ENCODE results near the gene PSAPL1.

The PSAPL1 gene

DNA sequence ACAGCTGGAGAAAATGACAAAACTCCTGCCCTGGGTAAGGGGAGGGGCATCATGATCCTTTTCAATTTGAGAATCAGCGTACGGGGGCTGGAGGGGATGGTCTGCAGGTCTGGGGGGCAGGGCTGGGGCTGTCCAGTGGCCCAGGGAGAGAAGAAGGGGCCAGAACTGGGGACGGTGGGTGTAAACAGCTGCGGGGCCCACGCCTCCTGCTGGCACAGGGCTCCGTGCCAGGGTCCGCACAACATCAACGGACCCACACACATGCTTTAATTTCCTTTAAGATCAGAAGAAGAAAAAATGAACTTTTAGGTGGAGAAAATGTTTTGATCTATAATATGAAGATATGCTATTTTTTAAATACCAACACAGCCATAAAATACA lies 52.1 kb downstream of the PSAPL1 start:
- H3K9ac ChIP-seq (ENCODE audit: low read depth in 1 of 2, low read length in 2 of 2), result no peak overlapping the region
- no peak overlapping the region for H3K27ac ChIP-seq (ENCODE audit: low read depth in 2 of 2, low read length in 2 of 2)
- no peak overlapping the region for H3K4me3 ChIP-seq (ENCODE audit: low read length in 2 of 2)
- H3K27me3 ChIP-seq (ENCODE audit: control insufficient read depth in 2 of 2, insufficient read depth in 2 of 2, low read length in 2 of 2), result no peaks in the 10 kb centered on the region
- no peaks in the 10 kb centered on the region for H3K36me3 ChIP-seq (ENCODE audit: control insufficient read depth in 2 of 2, insufficient read depth in 2 of 2, low read length in 2 of 2)
- H3K4me1 ChIP-seq (ENCODE audit: control insufficient read depth in 2 of 2, insufficient read depth in 2 of 2, low read length in 2 of 2), result no peaks in the 10 kb centered on the region
- no peaks in the 10 kb centered on the region for H3K9me3 ChIP-seq (ENCODE audit: control insufficient read depth in 2 of 2, low read length in 2 of 2)

DNA sequence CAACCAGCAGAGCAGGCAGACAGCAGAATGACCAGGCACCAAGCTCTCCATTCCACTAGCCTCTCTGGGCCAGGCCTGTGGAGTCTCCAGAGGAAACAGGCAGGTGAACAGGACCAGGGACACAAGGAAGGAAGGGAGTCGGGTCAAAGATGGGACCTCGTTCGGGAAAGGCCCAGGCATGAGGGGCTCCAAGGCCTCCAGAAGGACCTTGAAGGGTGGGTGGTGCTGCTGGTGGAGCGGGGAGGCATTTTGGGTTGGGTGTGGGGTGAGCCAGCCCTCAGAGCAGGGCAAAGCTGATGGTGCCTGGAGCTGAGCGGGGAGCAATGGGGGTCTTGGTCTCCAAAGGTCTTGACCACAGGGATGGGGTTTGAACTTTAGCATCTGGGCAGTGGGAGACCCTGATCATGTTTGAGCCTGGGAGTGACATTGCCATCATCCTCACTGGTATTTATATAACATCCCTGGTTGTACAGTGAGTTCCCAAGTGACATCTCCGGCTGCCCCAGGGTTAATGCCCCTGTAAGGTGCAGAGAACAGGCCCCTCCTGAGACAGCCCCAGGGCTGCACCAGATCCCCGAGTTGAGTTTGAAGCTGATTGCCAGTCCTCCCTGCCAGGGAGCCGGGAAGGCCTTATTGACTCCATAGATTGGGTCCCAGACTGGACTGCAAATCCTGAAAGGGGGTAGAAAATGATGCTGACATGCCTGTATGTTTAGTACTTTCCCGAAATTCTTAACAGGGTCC lies 52.7 kb downstream of the PSAPL1 start:
- Histone ChIP-seq H3K9ac (ENCODE audit: low read depth in 1 of 2, low read length in 2 of 2) (no peak overlapping the region), H3K4me1 (ENCODE audit: control insufficient read depth in 2 of 2, insufficient read depth in 2 of 2, low read length in 2 of 2) (no peaks in the 10 kb centered on the region), H3K27me3 (ENCODE audit: control insufficient read depth in 2 of 2, insufficient read depth in 2 of 2, low read length in 2 of 2) (no peaks in the 10 kb centered on the region), H3K4me3 (ENCODE audit: low read length in 2 of 2) (no peak overlapping the region), H3K27ac (ENCODE audit: low read depth in 2 of 2, low read length in 2 of 2) (no peak overlapping the region), H3K36me3 (ENCODE audit: control insufficient read depth in 2 of 2, insufficient read depth in 2 of 2, low read length in 2 of 2) (no peaks in the 10 kb centered on the region), H3K9me3 (ENCODE audit: control insufficient read depth in 2 of 2, low read length in 2 of 2) (no peaks in the 10 kb centered on the region)

- no peak overlapping the region for H3K27ac ChIP-seq (ENCODE audit: low read depth in 2 of 2, low read length in 2 of 2)
- no peak overlapping the region for H3K4me3 ChIP-seq (ENCODE audit: low read length in 2 of 2)
- no peaks in the 10 kb centered on the region for H3K4me1 ChIP-seq (ENCODE audit: control insufficient read depth in 2 of 2, insufficient read depth in 2 of 2, low read length in 2 of 2)
- no peak overlapping the region for H3K9ac ChIP-seq (ENCODE audit: low read depth in 1 of 2, low read length in 2 of 2)
- no peaks in the 10 kb centered on the region for H3K9me3 ChIP-seq (ENCODE audit: control insufficient read depth in 2 of 2, low read length in 2 of 2)
- H3K36me3 ChIP-seq (ENCODE audit: control insufficient read depth in 2 of 2, insufficient read depth in 2 of 2, low read length in 2 of 2), result no peaks in the 10 kb centered on the region
- H3K27me3 ChIP-seq (ENCODE audit: control insufficient read depth in 2 of 2, insufficient read depth in 2 of 2, low read length in 2 of 2), result no peaks in the 10 kb centered on the region
Observed at GRCh38 chr4:7381221-7381889, 53.4 kb downstream of the PSAPL1 start.

Data from mucosa of rectum (tissue), 2 donors.